Loucy (cell line): ENCODE data around the gene FIGN.

ENCODE experiments used
- H2AFZ ChIP-seq: fragments of 200-600 bp; sonication (generic); 2 replicates; pipeline ENCODE4 v1.6.0; 2016; ENCODE audit warnings: antibody characterized with exemption, mild to moderate bottlenecking, low read length, moderate library complexity
- H3F3A ChIP-seq: fragments of 200-600 bp; 2 replicates; pipeline ENCODE4 v1.6.0; 2016; ENCODE audit warnings: antibody characterized with exemption, low read depth, mild to moderate bottlenecking
- H3K27me3 ChIP-seq: fragments of 200-600 bp; sonication (generic); 2 replicates; pipeline ENCODE4 v1.6.1; 2014; ENCODE audit warnings: low read length, mild to moderate bottlenecking; ENCODE audit not compliant: insufficient read depth, poor library complexity, severe bottlenecking
- H3K36me3 ChIP-seq: fragments of 200-600 bp; sonication (generic); 2 replicates; pipeline ENCODE4 v1.6.1; 2016; ENCODE audit warnings: low read length; ENCODE audit not compliant: insufficient read depth
- H3K4me1 ChIP-seq: fragments of 200-600 bp; sonication (generic); 2 replicates; pipeline ENCODE4 v1.5.1; 2014; ENCODE audit warnings: low read length, mild to moderate bottlenecking; ENCODE audit not compliant: insufficient read depth, poor library complexity, severe bottlenecking
- H3K4me2 ChIP-seq: fragments of 200-600 bp; sonication (generic); 2 replicates; pipeline ENCODE4 v1.6.0; 2014; ENCODE audit warnings: antibody characterized with exemption, low read length, low read depth, mild to moderate bottlenecking; ENCODE audit not compliant: poor library complexity, severe bottlenecking
- H3K4me3 ChIP-seq: fragments of 200-600 bp; sonication (generic); 2 replicates; pipeline ENCODE4 v1.5.1; 2014; ENCODE audit warnings: low read length, mild to moderate bottlenecking, mixed read lengths; ENCODE audit not compliant: poor library complexity, severe bottlenecking
- H3K79me2 ChIP-seq: fragments of 200-600 bp; sonication (generic); 2 replicates; pipeline ENCODE4 v1.6.1; 2014; ENCODE audit warnings: low read length; ENCODE audit not compliant: insufficient read depth
- H3K9ac ChIP-seq: fragments of 200-600 bp; sonication (generic); 2 replicates; pipeline ENCODE4 v1.6.0; 2014; ENCODE audit warnings: mild to moderate bottlenecking, low read depth, low read length, moderate library complexity; ENCODE audit not compliant: poor library complexity, severe bottlenecking
- H3K9me2 ChIP-seq: fragments of 200-600 bp; sonication (generic); replicated peaks from 2 replicates; pipeline ENCODE4 v1.6.1; 2016; ENCODE audit warnings: low read depth, low read length, mixed read lengths
- H3K9me3 ChIP-seq: fragments of 200-600 bp; sonication (generic); 2 replicates; pipeline ENCODE4 v1.6.1; 2014; ENCODE audit warnings: mild to moderate bottlenecking, antibody characterized with exemption, low read length, low read depth; ENCODE audit not compliant: insufficient read depth
- H4K20me1 ChIP-seq: fragments of 200-600 bp; sonication (generic); 2 replicates; pipeline ENCODE4 v1.6.0; 2014; ENCODE audit warnings: antibody characterized with exemption, low read length, mild to moderate bottlenecking; ENCODE audit not compliant: insufficient read depth, poor library complexity, severe bottlenecking
- EZH2phosphoT487 ChIP-seq: fragments of 200-600 bp; IDR thresholded peaks from 2 replicates; pipeline ENCODE4 v1.6.1; 2018; ENCODE audit warnings: antibody characterized with exemption, mild to moderate bottlenecking, moderate library complexity, borderline replicate concordance
- TF ChIP-seq, protein P1 (sequence below): fragments of 200-600 bp; sonication (generic); conservative IDR thresholded peaks from 2 replicates; pipeline ENCODE4 v1.5.1; 2014; ENCODE audit warnings: mild to moderate bottlenecking, antibody characterized with exemption, low read length

The FIGN gene

DNA sequence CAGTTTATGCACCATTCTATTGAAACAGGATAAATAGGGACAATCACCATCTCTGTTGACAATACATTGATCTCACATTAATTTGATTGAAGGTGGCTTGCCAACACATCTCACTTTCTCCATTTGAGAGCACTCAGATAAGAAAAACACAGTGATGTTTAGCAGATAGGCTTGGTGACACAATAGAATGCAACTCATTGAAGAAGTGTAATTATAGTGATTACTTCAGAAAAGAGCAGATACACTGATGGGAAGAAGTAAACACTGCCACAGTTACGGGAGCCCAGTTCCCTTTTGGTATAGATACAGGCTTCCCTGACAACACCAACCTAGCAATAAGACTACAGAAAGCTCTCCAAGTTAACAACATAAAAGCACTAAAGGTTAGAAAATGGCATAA, 89.1 kb downstream of the FIGN start:
- TF ChIP-seq, protein P1, sequence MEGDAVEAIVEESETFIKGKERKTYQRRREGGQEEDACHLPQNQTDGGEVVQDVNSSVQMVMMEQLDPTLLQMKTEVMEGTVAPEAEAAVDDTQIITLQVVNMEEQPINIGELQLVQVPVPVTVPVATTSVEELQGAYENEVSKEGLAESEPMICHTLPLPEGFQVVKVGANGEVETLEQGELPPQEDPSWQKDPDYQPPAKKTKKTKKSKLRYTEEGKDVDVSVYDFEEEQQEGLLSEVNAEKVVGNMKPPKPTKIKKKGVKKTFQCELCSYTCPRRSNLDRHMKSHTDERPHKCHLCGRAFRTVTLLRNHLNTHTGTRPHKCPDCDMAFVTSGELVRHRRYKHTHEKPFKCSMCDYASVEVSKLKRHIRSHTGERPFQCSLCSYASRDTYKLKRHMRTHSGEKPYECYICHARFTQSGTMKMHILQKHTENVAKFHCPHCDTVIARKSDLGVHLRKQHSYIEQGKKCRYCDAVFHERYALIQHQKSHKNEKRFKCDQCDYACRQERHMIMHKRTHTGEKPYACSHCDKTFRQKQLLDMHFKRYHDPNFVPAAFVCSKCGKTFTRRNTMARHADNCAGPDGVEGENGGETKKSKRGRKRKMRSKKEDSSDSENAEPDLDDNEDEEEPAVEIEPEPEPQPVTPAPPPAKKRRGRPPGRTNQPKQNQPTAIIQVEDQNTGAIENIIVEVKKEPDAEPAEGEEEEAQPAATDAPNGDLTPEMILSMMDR: no peak
- Histone ChIP-seq H3K9me2 (no peaks in the 10 kb centered on the region), H4K20me1 (no peaks in the 10 kb centered on the region)

DNA sequence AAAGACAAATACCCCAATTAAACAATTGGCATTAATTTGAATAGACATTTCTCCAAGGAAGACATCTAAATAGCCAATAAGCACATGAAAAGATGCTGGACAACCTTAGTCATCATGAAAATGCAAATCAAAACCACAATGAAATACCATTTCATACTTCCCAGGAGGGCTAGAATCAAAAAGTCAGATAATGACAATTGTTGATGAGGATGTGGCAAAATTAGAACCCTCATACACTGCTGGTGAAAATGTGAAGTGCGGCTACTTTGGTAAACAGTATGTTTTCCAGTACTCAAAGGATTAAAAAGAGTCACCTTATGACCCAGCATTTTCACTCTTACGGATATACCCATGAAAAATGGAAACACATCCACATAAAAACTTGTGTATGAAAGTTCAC, 91.6 kb downstream of the FIGN start:
- H4K20me1 ChIP-seq: no peaks in the 10 kb centered on the region
- H3K4me1 ChIP-seq: no peaks in the 10 kb centered on the region
- H3K36me3 ChIP-seq: no peaks in the 10 kb centered on the region
- no peak for TF ChIP-seq EZH2phosphoT487
- TF ChIP-seq, protein P1: no peak; the same call in 1 of the 2 replicates
- no peaks in the 10 kb centered on the region for H3F3A ChIP-seq
- H3K9me2 ChIP-seq: no peaks in the 10 kb centered on the region
- H2AFZ ChIP-seq: no peak overlapping the region
- no peak overlapping the region for H3K9ac ChIP-seq
- no peak overlapping the region for H3K4me3 ChIP-seq
- no peak overlapping the region for H3K4me2 ChIP-seq
- no peaks in the 10 kb centered on the region for H3K9me3 ChIP-seq
- no peaks in the 10 kb centered on the region for H3K79me2 ChIP-seq
- no peaks in the 10 kb centered on the region for H3K27me3 ChIP-seq

More for the DNA sequence above, 89.1 kb downstream of the FIGN start:
- H3K4me2 ChIP-seq: no peak overlapping the region
- no peaks in the 10 kb centered on the region for H3K79me2 ChIP-seq
- no peak overlapping the region for H3K9ac ChIP-seq
- H3K4me3 ChIP-seq: no peak overlapping the region
- no peak overlapping the region for H2AFZ ChIP-seq
- no peaks in the 10 kb centered on the region for H3K27me3 ChIP-seq
- no peaks in the 10 kb centered on the region for H3F3A ChIP-seq
- no peaks in the 10 kb centered on the region for H3K36me3 ChIP-seq
- no peaks in the 10 kb centered on the region for H3K9me3 ChIP-seq
- H3K4me1 ChIP-seq: no peaks in the 10 kb centered on the region

DNA sequence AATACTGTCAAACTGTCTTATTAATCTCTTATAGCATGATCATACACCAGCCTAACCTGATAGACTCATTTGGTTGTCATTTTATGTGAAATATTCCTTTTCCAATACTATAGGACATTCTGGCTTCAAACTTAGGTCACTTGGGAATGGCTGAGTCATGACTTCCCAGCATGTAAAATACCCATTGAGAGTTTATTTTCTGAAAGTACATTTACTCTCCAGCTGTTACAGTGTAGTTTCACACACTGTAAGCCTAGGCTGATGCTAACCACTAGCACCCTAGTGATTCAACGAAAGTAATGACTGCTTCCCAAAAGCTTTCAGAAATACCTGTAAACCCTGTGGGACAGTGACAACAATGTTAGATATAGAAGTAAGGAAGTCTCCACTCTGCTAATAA, 93.8 kb downstream of the FIGN start:
- no peak overlapping the region for H2AFZ ChIP-seq
- no peaks in the 10 kb centered on the region for H3F3A ChIP-seq
- no peaks in the 10 kb centered on the region for H3K9me2 ChIP-seq
- TF ChIP-seq, protein P1: no peak
- no peak for TF ChIP-seq EZH2phosphoT487
- H3K4me3 ChIP-seq: no peak overlapping the region
- H4K20me1 ChIP-seq: no peaks in the 10 kb centered on the region
- H3K36me3 ChIP-seq: no peaks in the 10 kb centered on the region
- no peak overlapping the region for H3K9ac ChIP-seq
- no peaks in the 10 kb centered on the region for H3K79me2 ChIP-seq
- no peak overlapping the region for H3K4me2 ChIP-seq
- no peaks in the 10 kb centered on the region for H3K4me1 ChIP-seq
- no peaks in the 10 kb centered on the region for H3K27me3 ChIP-seq
- no peaks in the 10 kb centered on the region for H3K9me3 ChIP-seq
